Lower leg skin (tissue), 4 donors: ENCODE measurements around the gene MRPL23. TPM values are rescaled to one million over a fixed set of nuclear protein-coding genes. Genes with fewer than 3 reads are reported as not detected.
A peak's percentile ranks its signal among the peaks of the same experiment; 100 is the strongest.

ENCODE experiments used
- DNase-seq, 2 donors: peaks; one replicate each; pipeline ENCODE4 v3.0.0-alpha.2; 2019; ENCODE audit warnings: low spot score in 2 of 2
- H3K4me3 ChIP-seq: fragments of 200-600 bp; sonication (generic); 2 replicates; pipeline ENCODE4 v1.5.1; 2017; ENCODE audit warnings: mild to moderate bottlenecking, low read depth; ENCODE audit not compliant: poor library complexity, severe bottlenecking
- POLR2A ChIP-seq, 2 donors: fragments of 450-650 bp; IDR thresholded peaks; one replicate each; pipeline ENCODE4 v1.6.1; 2016 to 2017; ENCODE audit warnings: antibody characterized with exemption in 2 of 2, mild to moderate bottlenecking in 1 of 2, moderate library complexity in 1 of 2
- WGBS, 2 donors: methylation state at CpG; one replicate each; pipeline ENCODE4 v1.1.5; 2018; 5-methylcytosine and 5-hydroxymethylcytosine counted together
- intact Hi-C: fragments of 100-400 bp; cut with DNase I; formaldehyde crosslinking; loops from one replicate; pipeline ENCODE4 v1.15.0; 2023; ENCODE audit warnings: low total_unique reads
- total RNA-seq, 4 donors: library from RNA; depleted of rRNA; stranded (reverse); fragments of >200 nt; gene quantifications; one replicate each; pipeline ENCODE4 v1.1.0, GENCODE V29; 2016
- TF ChIP-seq, protein P1 (sequence below), 3 donors: fragments of 450-650 bp; IDR thresholded peaks; one replicate each; pipeline ENCODE4 v1.5.1; 2016; ENCODE audit warnings: antibody characterized with exemption in 3 of 3, mild to moderate bottlenecking in 3 of 3, moderate library complexity in 2 of 3

Gene MRPL23
- total RNA-seq, 4 donors from 2014 or later, result 169 to 227 (median 216) TPM

DNA sequence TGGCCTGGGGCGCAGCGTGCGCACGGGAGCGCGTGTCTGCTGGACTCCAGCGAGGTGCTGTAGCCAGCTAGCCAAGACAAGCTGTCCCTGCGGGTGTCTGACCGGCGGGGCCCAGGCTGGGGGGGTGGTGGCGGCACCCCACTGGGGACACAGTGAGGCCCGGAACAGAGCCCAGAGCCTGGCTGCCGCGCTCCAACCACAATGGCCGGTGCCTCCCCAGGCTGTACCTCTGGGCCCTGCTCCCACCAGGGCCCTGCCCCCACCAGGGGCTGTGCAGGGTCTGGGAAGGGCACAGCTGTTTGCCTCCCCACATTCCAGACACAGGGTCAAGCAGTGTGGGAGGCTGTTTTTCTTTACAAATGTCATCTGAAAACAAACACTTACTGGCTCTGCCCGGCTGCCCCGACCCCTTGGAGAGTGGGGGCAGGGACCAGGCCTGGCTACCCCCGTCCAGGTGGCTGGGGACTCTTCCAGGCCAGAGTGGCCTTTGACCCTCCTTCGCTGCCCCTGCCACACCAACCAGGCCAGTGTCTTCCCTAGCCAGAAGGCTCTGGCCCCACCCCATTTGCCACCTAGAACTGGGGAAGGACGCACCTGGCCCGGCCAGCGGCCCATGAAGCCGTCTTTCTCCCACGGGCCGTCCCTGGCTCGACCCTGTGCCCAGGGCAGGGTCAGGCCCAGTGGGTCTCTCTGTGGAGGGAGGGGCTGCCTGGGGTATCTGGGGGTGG, 35.9 kb downstream of the MRPL23 start:
- TF ChIP-seq POLR2A (IDR thresholded peaks at IDR 0.05), result no peak
- TF ChIP-seq, protein P1, sequence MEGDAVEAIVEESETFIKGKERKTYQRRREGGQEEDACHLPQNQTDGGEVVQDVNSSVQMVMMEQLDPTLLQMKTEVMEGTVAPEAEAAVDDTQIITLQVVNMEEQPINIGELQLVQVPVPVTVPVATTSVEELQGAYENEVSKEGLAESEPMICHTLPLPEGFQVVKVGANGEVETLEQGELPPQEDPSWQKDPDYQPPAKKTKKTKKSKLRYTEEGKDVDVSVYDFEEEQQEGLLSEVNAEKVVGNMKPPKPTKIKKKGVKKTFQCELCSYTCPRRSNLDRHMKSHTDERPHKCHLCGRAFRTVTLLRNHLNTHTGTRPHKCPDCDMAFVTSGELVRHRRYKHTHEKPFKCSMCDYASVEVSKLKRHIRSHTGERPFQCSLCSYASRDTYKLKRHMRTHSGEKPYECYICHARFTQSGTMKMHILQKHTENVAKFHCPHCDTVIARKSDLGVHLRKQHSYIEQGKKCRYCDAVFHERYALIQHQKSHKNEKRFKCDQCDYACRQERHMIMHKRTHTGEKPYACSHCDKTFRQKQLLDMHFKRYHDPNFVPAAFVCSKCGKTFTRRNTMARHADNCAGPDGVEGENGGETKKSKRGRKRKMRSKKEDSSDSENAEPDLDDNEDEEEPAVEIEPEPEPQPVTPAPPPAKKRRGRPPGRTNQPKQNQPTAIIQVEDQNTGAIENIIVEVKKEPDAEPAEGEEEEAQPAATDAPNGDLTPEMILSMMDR (IDR thresholded peaks at IDR 0.05), result no peak
- WGBS, 2 donors, result no CpG with 5 or more reads among the region's 26 CpGs
- intact Hi-C loops, result no loop called here
- no peak overlapping the region for H3K4me3 ChIP-seq
- DNase-seq, result no peak

DNA sequence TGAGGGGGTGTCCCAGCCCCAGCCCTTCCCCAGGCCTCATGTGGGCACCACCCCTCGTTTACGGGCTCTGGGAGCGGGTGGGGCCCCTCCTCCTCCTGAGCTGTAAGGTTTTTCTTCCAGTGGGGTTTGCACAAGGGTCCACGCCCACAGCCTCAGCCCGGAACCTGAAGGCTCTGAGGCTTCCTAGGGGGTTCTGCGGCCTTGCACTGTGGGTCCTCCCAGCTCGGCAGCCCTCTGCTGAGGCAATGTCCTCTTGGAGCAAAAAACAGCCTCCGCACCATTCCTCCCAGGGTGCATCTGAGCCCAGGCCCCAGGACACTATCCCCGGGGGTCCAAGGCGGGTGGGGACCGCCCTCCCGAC, 36.4 kb downstream of the MRPL23 start:
- H3K4me3 ChIP-seq, result no peak overlapping the region
- DNase-seq, result peak in 1 of 2 donors; percentile 45
- WGBS, 2 donors, result 100% methylated on average over 1 of the region's 12 CpGs; no CpG with 5 or more reads in 1 of the 2 donors
- intact Hi-C loops, result no loop called here
- TF ChIP-seq, protein P1 (IDR thresholded peaks at IDR 0.05), result no peak
- TF ChIP-seq POLR2A (IDR thresholded peaks at IDR 0.05), result no peak

DNA sequence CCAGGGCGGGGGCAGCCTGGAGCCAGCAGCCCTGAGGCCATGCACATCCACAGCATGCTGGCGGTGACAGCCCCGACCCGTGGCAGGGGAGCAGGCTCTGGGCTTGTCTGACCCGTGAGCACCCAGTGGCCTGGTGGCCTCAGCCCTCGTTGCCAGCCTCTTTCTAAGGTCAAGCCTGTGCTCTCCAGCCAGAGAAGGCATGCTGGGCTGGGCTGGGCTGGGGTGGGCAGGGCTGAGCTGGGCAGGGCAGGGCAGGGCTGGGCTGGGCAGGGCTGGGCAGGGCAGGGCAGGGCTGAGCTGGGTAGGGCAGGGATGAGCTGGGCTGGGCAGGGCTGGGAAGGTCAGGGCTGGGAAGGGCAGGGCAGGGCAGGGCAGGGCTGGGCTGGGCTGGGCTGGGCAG, 39.9 kb downstream of the MRPL23 start:
- intact Hi-C loops, result no loop called here
- WGBS, 2 donors, result no CpG with 5 or more reads among the region's 6 CpGs
- no peak overlapping the region for H3K4me3 ChIP-seq
- no peak for TF ChIP-seq POLR2A (IDR thresholded peaks at IDR 0.05)
- TF ChIP-seq, protein P1 (IDR thresholded peaks at IDR 0.05), result no peak
- DNase-seq, result no peak

DNA sequence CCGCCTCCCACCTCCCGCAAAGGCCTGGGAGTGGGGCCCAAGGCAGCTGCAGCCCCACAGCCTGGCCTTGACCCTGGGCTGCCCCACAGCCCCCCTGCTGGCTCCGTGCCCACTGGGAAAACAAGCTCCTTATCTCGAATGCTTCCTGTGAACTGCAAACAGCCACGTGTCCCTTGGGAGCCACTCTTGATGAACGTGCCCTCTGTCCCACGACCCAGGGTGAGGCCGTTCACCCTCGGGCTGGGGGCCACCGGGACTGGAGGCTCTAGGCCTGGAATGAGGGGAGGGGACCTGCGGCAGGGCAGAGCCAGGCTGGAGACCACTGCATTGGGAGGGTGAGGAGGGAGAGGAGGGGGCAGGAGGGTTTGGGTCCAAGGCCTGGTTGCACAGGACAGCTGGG, 41.0 kb downstream of the MRPL23 start:
- TF ChIP-seq POLR2A (IDR thresholded peaks at IDR 0.05), result no peak
- TF ChIP-seq, protein P1 (IDR thresholded peaks at IDR 0.05), result no peak
- no CpG with 5 or more reads among the region's 11 CpGs for WGBS, 2 donors
- no peak overlapping the region for H3K4me3 ChIP-seq
- intact Hi-C loops, result no loop called here
- no peak for DNase-seq

DNA sequence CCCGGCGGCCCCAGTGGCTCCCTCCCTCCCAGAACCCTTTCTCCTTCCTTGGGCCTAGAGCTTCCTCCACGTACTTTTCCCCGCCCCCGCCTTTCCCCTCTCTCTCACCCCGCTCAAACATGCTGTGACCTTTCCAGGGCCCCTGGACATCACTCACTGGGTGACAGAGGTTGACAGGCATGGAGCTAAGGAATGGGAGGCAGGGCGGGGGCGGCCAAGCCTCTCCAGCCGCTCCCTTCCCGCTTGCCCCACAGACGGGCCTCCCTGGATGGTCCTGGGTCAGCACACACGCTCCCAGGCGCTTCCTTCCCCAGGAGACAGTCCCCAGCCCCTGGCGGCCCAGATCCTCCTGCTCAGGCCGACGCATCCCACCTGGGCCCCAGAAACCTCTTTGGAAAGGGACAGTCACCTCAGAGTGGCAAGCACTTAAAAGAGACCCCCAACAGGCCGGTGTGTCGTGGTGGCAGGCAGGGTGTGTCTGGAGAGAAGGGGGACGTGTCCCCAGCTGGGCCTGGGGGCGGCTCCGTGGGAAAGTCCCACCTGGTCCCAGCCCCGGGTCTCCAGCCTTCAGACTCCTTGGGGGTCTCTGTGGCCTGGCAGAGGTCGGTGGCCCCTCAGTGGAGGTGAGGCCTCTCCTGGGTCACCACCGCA, 41.7 kb downstream of the MRPL23 start:
- no peak for TF ChIP-seq POLR2A (IDR thresholded peaks at IDR 0.05)
- TF ChIP-seq, protein P1 (IDR thresholded peaks at IDR 0.05), result no peak
- DNase-seq, result peak in 1 of 2 donors; percentile 21

More for the DNA sequence above, 41.7 kb downstream of the MRPL23 start:
- intact Hi-C loops, result no loop called here
- no peak overlapping the region for H3K4me3 ChIP-seq
- 82 to 84% methylated on average over 7 to 19 of the region's 24 CpGs for WGBS, 2 donors
